Loucy (cell line): ENCODE measurements around the gene PACSIN2.

Experiments used
- CTCF ChIP-seq: fragments of 200-600 bp; sonication (generic); conservative IDR thresholded peaks from 2 replicates; pipeline ENCODE4 v1.5.1; 2014; ENCODE audit warnings: mild to moderate bottlenecking, antibody characterized with exemption, low read length
- EZH2phosphoT487 ChIP-seq: fragments of 200-600 bp; IDR thresholded peaks from 2 replicates; pipeline ENCODE4 v1.6.1; 2018; ENCODE audit warnings: antibody characterized with exemption, mild to moderate bottlenecking, moderate library complexity, borderline replicate concordance

- TF ChIP-seq CTCF (no peak), EZH2phosphoT487 (no peak)
Observed at GRCh38 chr22:42865536-42865935, 149.4 kb downstream of the PACSIN2 start.
